ENCODE results near the gene ZNF407. TPM values are rescaled to one million over a fixed set of nuclear protein-coding genes. Genes with fewer than 3 reads are reported as not detected.

Gene ZNF407
- total RNA-seq, 1 donor: 16.6 TPM

DNA sequence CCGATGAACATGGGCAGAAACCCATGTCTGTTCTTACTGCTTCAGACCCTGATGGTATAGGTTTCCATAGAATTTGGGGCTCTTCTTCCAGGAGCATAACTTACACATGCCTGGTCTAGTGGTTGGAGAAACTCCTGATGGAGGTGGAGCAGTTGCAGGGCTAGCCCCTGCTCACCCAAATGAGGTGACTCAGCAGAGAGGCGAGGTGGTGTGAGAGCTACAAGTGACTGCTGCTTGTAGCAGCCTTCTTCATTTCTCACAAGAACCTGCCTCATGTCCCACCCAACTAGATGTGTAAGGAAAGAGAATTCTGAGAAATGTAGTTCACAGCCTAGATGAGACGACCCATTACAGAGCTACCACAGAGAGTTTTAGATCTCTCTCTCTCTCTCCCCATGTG lies 105.3 kb downstream of the ZNF407 start:
- Histone ChIP-seq H3K4me1 (ENCODE audit: insufficient read depth, low read length) (no peaks in the 10 kb centered on the region), H2AFZ (ENCODE audit: low read length) (no peak overlapping the region), H3K36me3 (ENCODE audit: insufficient read depth, low read length) (no peaks in the 10 kb centered on the region), H3K9me3 (ENCODE audit: low read depth, low read length) (no peaks in the 10 kb centered on the region), H3K79me2 (ENCODE audit: insufficient read depth, low read length) (no peaks in the 10 kb centered on the region), H3K27me3 (ENCODE audit: insufficient read depth, low read length) (no peaks in the 10 kb centered on the region), H3K27ac (ENCODE audit: low read depth, low read length) (no peak overlapping the region), H3K4me3 (ENCODE audit: insufficient read depth, low read length) (no peak overlapping the region), H4K20me1 (ENCODE audit: insufficient read depth, low read length) (no peaks in the 10 kb centered on the region), H3K4me2 (ENCODE audit: insufficient read depth, low read length) (no peak overlapping the region)
- DNase-seq (ENCODE audit: insufficient read length, low spot score, missing footprints): no peak
- TF ChIP-seq, protein P1, sequence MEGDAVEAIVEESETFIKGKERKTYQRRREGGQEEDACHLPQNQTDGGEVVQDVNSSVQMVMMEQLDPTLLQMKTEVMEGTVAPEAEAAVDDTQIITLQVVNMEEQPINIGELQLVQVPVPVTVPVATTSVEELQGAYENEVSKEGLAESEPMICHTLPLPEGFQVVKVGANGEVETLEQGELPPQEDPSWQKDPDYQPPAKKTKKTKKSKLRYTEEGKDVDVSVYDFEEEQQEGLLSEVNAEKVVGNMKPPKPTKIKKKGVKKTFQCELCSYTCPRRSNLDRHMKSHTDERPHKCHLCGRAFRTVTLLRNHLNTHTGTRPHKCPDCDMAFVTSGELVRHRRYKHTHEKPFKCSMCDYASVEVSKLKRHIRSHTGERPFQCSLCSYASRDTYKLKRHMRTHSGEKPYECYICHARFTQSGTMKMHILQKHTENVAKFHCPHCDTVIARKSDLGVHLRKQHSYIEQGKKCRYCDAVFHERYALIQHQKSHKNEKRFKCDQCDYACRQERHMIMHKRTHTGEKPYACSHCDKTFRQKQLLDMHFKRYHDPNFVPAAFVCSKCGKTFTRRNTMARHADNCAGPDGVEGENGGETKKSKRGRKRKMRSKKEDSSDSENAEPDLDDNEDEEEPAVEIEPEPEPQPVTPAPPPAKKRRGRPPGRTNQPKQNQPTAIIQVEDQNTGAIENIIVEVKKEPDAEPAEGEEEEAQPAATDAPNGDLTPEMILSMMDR (IDR thresholded peaks at IDR 0.05; ENCODE audit: extremely low read depth, low read depth, low read length): no peak

DNA sequence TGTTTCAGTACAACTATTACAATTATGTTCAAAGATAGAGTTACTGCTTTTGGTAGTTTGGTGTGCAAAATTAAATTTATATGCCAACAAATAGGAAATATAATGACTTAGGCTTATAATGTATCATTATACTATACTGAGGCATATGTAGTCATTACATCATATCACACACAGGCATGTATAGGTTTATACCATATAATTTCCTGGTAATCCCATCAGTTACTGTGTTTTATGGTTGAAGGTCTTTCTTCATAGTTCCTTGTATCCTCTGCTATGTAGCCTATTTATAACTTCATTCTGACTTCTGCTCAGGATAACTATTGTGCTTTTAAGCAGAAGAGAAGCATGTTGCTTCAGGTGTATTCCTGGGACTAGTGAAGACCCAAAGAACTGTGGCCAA lies 110.5 kb downstream of the ZNF407 start:
- DNase-seq (ENCODE audit: insufficient read length, low spot score, missing footprints): peak; percentile 8
- TF ChIP-seq, protein P1 (IDR thresholded peaks at IDR 0.05; ENCODE audit: extremely low read depth, low read depth, low read length): no peak
- no peaks in the 10 kb centered on the region for H3K79me2 ChIP-seq (ENCODE audit: insufficient read depth, low read length)

DNA sequence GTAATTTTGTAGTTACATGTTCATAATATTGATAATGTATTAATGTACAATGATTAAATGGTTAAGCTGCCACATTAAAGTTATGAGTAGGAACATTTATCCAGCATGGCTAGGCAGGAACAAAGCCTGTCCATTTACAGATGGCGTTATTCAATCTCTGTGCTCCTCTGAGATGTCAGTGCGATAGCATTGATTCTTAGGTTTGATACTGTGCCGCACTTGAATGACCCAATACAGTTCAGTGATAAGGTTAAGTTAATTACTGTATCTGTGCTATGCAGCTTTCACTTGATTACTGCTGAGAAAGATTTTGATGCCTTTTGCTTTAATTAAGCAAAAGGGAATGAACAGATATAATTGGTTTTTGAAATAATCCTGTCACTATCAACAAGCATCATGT lies 111.8 kb downstream of the ZNF407 start:
- H3K79me2 ChIP-seq (ENCODE audit: insufficient read depth, low read length): no peaks in the 10 kb centered on the region
- no peak overlapping the region for H3K27ac ChIP-seq (ENCODE audit: low read depth, low read length)
- peak; percentile 21 for DNase-seq (ENCODE audit: insufficient read length, low spot score, missing footprints)
- TF ChIP-seq, protein P1 (IDR thresholded peaks at IDR 0.05; ENCODE audit: extremely low read depth, low read depth, low read length): no peak
- H3K4me1 ChIP-seq (ENCODE audit: insufficient read depth, low read length): no peaks in the 10 kb centered on the region
- no peaks in the 10 kb centered on the region for H3K36me3 ChIP-seq (ENCODE audit: insufficient read depth, low read length)
- H3K27me3 ChIP-seq (ENCODE audit: insufficient read depth, low read length): no peaks in the 10 kb centered on the region
- no peak overlapping the region for H3K4me3 ChIP-seq (ENCODE audit: insufficient read depth, low read length)
- no peaks in the 10 kb centered on the region for H4K20me1 ChIP-seq (ENCODE audit: insufficient read depth, low read length)
- H3K9me3 ChIP-seq (ENCODE audit: low read depth, low read length): no peaks in the 10 kb centered on the region
- H3K4me2 ChIP-seq (ENCODE audit: insufficient read depth, low read length): no peak overlapping the region
- H2AFZ ChIP-seq (ENCODE audit: low read length): no peak overlapping the region

More for the DNA sequence above, 110.5 kb downstream of the ZNF407 start:
- H3K27me3 ChIP-seq (ENCODE audit: insufficient read depth, low read length): no peaks in the 10 kb centered on the region
- no peak overlapping the region for H3K4me3 ChIP-seq (ENCODE audit: insufficient read depth, low read length)
- no peak overlapping the region for H3K4me2 ChIP-seq (ENCODE audit: insufficient read depth, low read length)
- no peak overlapping the region for H2AFZ ChIP-seq (ENCODE audit: low read length)
- H3K9me3 ChIP-seq (ENCODE audit: low read depth, low read length): no peaks in the 10 kb centered on the region
- no peaks in the 10 kb centered on the region for H3K4me1 ChIP-seq (ENCODE audit: insufficient read depth, low read length)
- no peaks in the 10 kb centered on the region for H3K36me3 ChIP-seq (ENCODE audit: insufficient read depth, low read length)
- no peak overlapping the region for H3K27ac ChIP-seq (ENCODE audit: low read depth, low read length)
- no peaks in the 10 kb centered on the region for H4K20me1 ChIP-seq (ENCODE audit: insufficient read depth, low read length)

DNA sequence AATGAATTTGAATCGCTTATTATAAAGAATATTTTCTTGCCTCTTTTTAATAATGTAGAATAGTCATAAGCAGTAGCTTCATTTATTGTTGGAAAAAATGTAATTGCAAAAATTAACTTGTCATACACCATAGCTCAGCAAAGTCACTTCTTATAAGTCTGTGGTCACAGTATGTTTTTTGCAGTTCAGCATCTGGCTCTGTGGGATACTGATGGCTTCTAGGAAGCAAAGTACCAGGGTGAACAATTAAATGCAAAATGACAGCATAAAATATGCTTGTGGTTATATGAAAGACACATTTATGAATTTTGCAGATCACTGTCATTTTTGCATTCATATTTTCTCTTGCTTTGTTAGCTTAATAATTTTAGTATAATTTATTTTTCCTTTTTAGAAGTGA lies 116.5 kb downstream of the ZNF407 start:
- H3K27me3 ChIP-seq (ENCODE audit: insufficient read depth, low read length): no peaks in the 10 kb centered on the region
- no peak overlapping the region for H3K4me3 ChIP-seq (ENCODE audit: insufficient read depth, low read length)
- no peaks in the 10 kb centered on the region for H3K79me2 ChIP-seq (ENCODE audit: insufficient read depth, low read length)
- TF ChIP-seq, protein P1 (IDR thresholded peaks at IDR 0.05; ENCODE audit: extremely low read depth, low read depth, low read length): no peak
- no peak overlapping the region for H3K4me2 ChIP-seq (ENCODE audit: insufficient read depth, low read length)
- H3K36me3 ChIP-seq (ENCODE audit: insufficient read depth, low read length): no peaks in the 10 kb centered on the region
- H4K20me1 ChIP-seq (ENCODE audit: insufficient read depth, low read length): no peaks in the 10 kb centered on the region
- no peak for DNase-seq (ENCODE audit: insufficient read length, low spot score, missing footprints)
- no peak overlapping the region for H3K27ac ChIP-seq (ENCODE audit: low read depth, low read length)
- no peak overlapping the region for H2AFZ ChIP-seq (ENCODE audit: low read length)
- H3K9me3 ChIP-seq (ENCODE audit: low read depth, low read length): no peaks in the 10 kb centered on the region
- H3K4me1 ChIP-seq (ENCODE audit: insufficient read depth, low read length): no peaks in the 10 kb centered on the region

Measured in osteoblast (primary cell).